Bronchial smooth muscle cell (primary cell): ENCODE results near the gene CHRNA3. TPM values are rescaled to one million over a fixed set of nuclear protein-coding genes. Genes with fewer than 3 reads are reported as not detected.

ENCODE experiments used
- total RNA-seq: library from RNA; depleted of rRNA; stranded (reverse); fragments of >200 nt; gene quantifications from 2 replicates; pipeline ENCODE4 v1.2.1, GENCODE V29; 2014

The CHRNA3 gene
- total RNA-seq: under 0.01 TPM in 2 replicates

DNA sequence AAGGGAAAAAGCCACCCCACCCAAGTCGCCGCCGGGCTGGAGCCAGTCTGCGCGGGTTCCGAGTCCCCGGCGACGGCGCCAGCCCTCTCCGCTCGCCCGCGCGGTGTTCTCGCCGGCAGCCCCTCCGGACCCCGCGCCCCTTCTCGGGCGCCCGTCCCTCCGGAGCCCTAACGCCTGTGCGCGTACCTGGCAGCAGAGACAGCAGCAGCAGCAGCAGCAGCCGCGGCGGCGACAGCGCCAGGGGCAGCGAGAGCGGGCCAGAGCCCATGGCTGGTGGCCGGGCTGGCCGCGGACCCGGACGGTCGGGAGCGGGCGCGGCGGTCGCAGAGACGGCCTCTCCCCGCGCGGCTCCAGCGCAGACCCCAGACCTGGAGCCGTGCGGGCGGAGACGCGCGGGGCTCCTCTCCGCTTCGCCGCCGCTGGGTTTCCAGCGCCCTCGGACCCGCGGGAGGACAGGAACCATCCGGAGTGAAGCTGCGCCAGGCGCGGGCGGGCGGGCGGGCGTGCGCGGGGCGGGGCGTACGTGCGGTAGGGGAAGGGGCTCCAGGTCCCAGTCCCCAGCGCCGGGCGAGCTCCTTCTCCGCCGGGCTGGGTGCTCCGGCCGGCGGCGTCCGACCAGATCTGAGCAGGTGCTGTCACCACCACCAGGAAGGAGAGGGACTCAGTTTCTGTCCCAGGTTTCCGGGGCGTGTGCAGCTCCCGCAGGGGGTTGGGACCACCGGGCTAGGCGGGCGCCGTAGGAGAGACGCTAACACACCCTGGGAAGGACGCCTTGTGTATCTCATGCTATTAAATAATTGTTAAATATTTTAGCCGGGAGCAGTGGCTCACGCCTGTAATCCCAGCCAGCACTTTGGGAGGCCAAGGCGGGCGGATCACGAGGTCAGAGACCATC is at the start of gene CHRNA3:
Gene CHRNA3, minus strand, starts transcription at position 470 of the 895 bp plus-strand sequence. Its CDS starts 202 bp downstream, at position 268.

GRCh38 chr15:78641102-78641748 is 20.4 kb upstream of the CHRNA3 start, which contains the start of gene CHRNB4:
CHRNB4 (minus strand) TSS chr15:78641210; CDS start chr15:78641133, 77 bp downstream.

GRCh38 chr15:78565097-78565950 is 55.5 kb downstream of the CHRNA3 start, which contains the start of gene CHRNA5:
CHRNA5 (plus strand) TSS chr15:78565520; CDS start chr15:78565720, 200 bp downstream.

Other genes with a start within 250 kb of the CHRNA3 start
- 17.9 and 23.8 TPM in 2 replicates for gene IREB2, start 182.8 kb downstream of the CHRNA3 start, total RNA-seq
- 1.7 and 1.9 TPM in 2 replicates for gene HYKK, start 113.4 kb downstream of the CHRNA3 start, total RNA-seq
- 110 and 137 TPM in 2 replicates for gene PSMA4, start 80.6 kb downstream of the CHRNA3 start, total RNA-seq
- gene CHRNA5, start 55.5 kb downstream of the CHRNA3 start, total RNA-seq: 0.47 and 0.94 TPM in 2 replicates
- not detected in 2 replicates for gene CHRNB4, start 20.2 kb upstream of the CHRNA3 start, total RNA-seq
- gene ADAMTS7, start 190.5 kb upstream of the CHRNA3 start, total RNA-seq: 1.1 and 4.1 TPM in 2 replicates